K562 (cell line): ENCODE results near the gene SCARF2. TPM values are rescaled to one million over a fixed set of nuclear protein-coding genes. Genes with fewer than 3 reads are reported as not detected.

Source experiments
- CBFA2T2 ChIP-seq: fragments of 450-650 bp; conservative IDR thresholded peaks from 2 replicates; pipeline ENCODE4 v1.6.1; 2017; ENCODE audit warnings: mild to moderate bottlenecking
- CREBBP ChIP-seq: IDR thresholded peaks from one replicate; pipeline ENCODE4 v1.6.1; 2012; ENCODE audit warnings: low read depth, mild to moderate bottlenecking, control low read depth, inconsistent platforms, low read length
- E2F5 ChIP-seq: sonication (generic); formaldehyde crosslinking; IDR thresholded peaks from 2 replicates; pipeline ENCODE4 v1.8.0; 2022; ENCODE audit warnings: mild to moderate bottlenecking, missing genetic modification reagents
- ETS1 ChIP-seq: conservative IDR thresholded peaks from 2 replicates; pipeline ENCODE4 v1.6.1; 2011; ENCODE audit warnings: low read depth, mild to moderate bottlenecking, low read length; ENCODE audit not compliant: control insufficient read depth
- FOXJ2 ChIP-seq: fragments of 200-800 bp; sonication (Bioruptor generic); IDR thresholded peaks from 2 replicates; pipeline ENCODE4 v1.6.1; 2016; ENCODE audit warnings: missing genetic modification characterization, missing compliant biosample characterization
- FUS ChIP-seq: fragments of 200-400 bp; formaldehyde crosslinking; optimal IDR thresholded peaks from 2 replicates; pipeline ENCODE3; 2017; ENCODE audit warnings: low read depth, low read length
- GTF2F1 ChIP-seq: IDR thresholded peaks from 2 replicates; pipeline ENCODE4 v1.6.1; 2011; ENCODE audit warnings: low read depth, low read length, improper control_type of control experiment
- HIVEP1 ChIP-seq: fragments of 250-450 bp; sonication (Bioruptor Pico); IDR thresholded peaks from 2 replicates; pipeline ENCODE4 v1.4.0; 2020; ENCODE audit warnings: mild to moderate bottlenecking
- KDM5B ChIP-seq: fragments of 200-600 bp; sonication (generic); IDR thresholded peaks from 2 replicates; pipeline ENCODE4 v1.6.1; 2012; ENCODE audit warnings: low read depth, mild to moderate bottlenecking, moderate library complexity, low read length, control low read depth, inconsistent platforms; ENCODE audit not compliant: insufficient replicate concordance
- MBD2 ChIP-seq: sonication (generic); IDR thresholded peaks from 2 replicates; pipeline ENCODE4 v1.6.1; 2016; ENCODE audit warnings: low read depth, borderline replicate concordance
- MCM5 ChIP-seq: fragments of 450-650 bp; IDR thresholded peaks from 2 replicates; pipeline ENCODE4 v1.6.1; 2016; ENCODE audit warnings: low read depth
- MYBL2 ChIP-seq, 2 experiments: fragments of 450-650 bp in 1 of 2; sonication (generic) in 1 of 2; formaldehyde crosslinking in 1 of 2; IDR thresholded peaks; 2 replicates each; pipeline versions ENCODE4 v1.6.1 to v1.8.1; 2017 to 2022; ENCODE audit warnings: borderline replicate concordance in 1 of 2, inconsistent platforms in 1 of 2, low read depth in 1 of 2, mild to moderate bottlenecking in 1 of 2, missing genetic modification reagents in 1 of 2, moderate library complexity in 1 of 2
- NFATC3 ChIP-seq: fragments of 450-650 bp; IDR thresholded peaks from 2 replicates; pipeline ENCODE4 v1.6.1; 2017; ENCODE audit warnings: mild to moderate bottlenecking
- PRPF4 ChIP-seq: fragments of 200-400 bp; formaldehyde crosslinking; IDR thresholded peaks from one replicate; pipeline ENCODE4 v1.6.1; 2017; ENCODE audit warnings: low read length, low read depth, mild to moderate bottlenecking; ENCODE audit not compliant: insufficient read depth, poor library complexity, severe bottlenecking
- RBBP5 ChIP-seq: fragments of 200-600 bp; sonication (generic); IDR thresholded peaks from 2 replicates; pipeline ENCODE4 v1.6.1; 2012; ENCODE audit warnings: borderline replicate concordance, mild to moderate bottlenecking, low read length, control low read depth, inconsistent platforms; ENCODE audit not compliant: insufficient read depth, poor library complexity, severe bottlenecking
- STAT5B ChIP-seq: fragments of 250-450 bp; sonication (Bioruptor Pico); IDR thresholded peaks from 2 replicates; pipeline ENCODE4 v1.8.0; 2021; ENCODE audit warnings: mild to moderate bottlenecking, inconsistent platforms
- ZBTB11 ChIP-seq, 3 experiments: fragments of 200-800 bp in 1 of 3; fragments of 250-450 bp in 1 of 3; fragments of 450-650 bp in 1 of 3; sonication (Bioruptor Pico) in 1 of 3; sonication (Bioruptor generic) in 1 of 3; formaldehyde crosslinking in 1 of 3; IDR thresholded peaks; 2 replicates each; pipeline versions ENCODE4 v1.6.1 to v1.8.0; 2016 to 2022; ENCODE audit warnings: mild to moderate bottlenecking in 2 of 3, missing genetic modification characterization in 2 of 3, missing compliant biosample characterization in 1 of 3, moderate library complexity in 1 of 3
- ZKSCAN3 ChIP-seq: fragments of 250-450 bp; sonication (Bioruptor Pico); IDR thresholded peaks from 2 replicates; pipeline ENCODE4 v1.4.0; 2020
- ZNF121 ChIP-seq: sonication (generic); formaldehyde crosslinking; conservative IDR thresholded peaks from 2 replicates; pipeline ENCODE4 v1.8.0; 2022; ENCODE audit warnings: missing genetic modification reagents
- ZNF311 ChIP-seq: fragments of 250-450 bp; sonication (Bioruptor Pico); IDR thresholded peaks from 2 replicates; pipeline ENCODE4 v1.4.0; 2020; ENCODE audit warnings: mild to moderate bottlenecking, moderate library complexity
- ZNF507 ChIP-seq: conservative IDR thresholded peaks from 2 replicates; pipeline ENCODE4 v1.6.1; 2017; ENCODE audit warnings: missing genetic modification characterization, missing compliant biosample characterization
- ZNF77 ChIP-seq: fragments of 250-450 bp; sonication (Bioruptor Pico); IDR thresholded peaks from 2 replicates; pipeline ENCODE4 v1.5.0; 2020
- polyA plus RNA-seq, 8 experiments: library from polyadenylated mRNA; depleted of rRNA in 4 of 8; stranded (reverse) in 5 of 8; unstranded in 3 of 8; fragments of >200 nt; fragmentation: Nextera tagmentation in 2 of 8; fragmentation: Illumina TruSeq in 1 of 8; extraction: Ambion mirVana in 2 of 8; extraction: Trizol in 1 of 8; gene quantifications; 2 replicates each; pipeline versions ENCODE4 v1.2.1 to v1.2.3, GENCODE V29; 2011 to 2014; ENCODE audit warnings: inconsistent platforms in 1 of 8, missing spikeins in 1 of 8
- total RNA-seq, 7 experiments: library from RNA; depleted of rRNA in 6 of 7; stranded (reverse); fragments of >200 nt in 6 of 7; fragmentation: Illumina TruSeq in 2 of 7; extraction: Trizol in 2 of 7; gene quantifications; 2 replicates each; pipeline versions ENCODE4 v1.2.1 to v1.2.3, GENCODE V29; 2011 to 2021; ENCODE audit warnings: low replicate concordance in 1 of 7

SCARF2 gene
- total and polyA plus RNA-seq, 9 of the 15 experiments (the other 6 are each of a cell fraction or from before 2014, with no cell fraction given) = 0.06 to 0.32 (median 0.21) TPM; not detected in 5

- TF ChIP-seq STAT5B (CRISPR knock-in tag) (no peak), MCM5 (no peak), NFATC3 (no peak), ZNF507 (no peak), PRPF4 (peak; percentile 83), FOXJ2 (tag) (no peak), KDM5B (peak; percentile 99), ZNF311 (CRISPR knock-in tag) (peak; percentile 78; the same call in 1 of the 2 replicates), ZNF77 (CRISPR knock-in tag) (peak; percentile 89; the same call in 1 of the 2 replicates), CBFA2T2 (no peak), MYBL2 (IDR thresholded peaks at IDR 0.05; ENCODE audit: low read depth) (no peak), MYBL2 (CRISPR knock-in tag; IDR thresholded peaks at IDR 0.05; ENCODE audit: borderline replicate concordance) (no peak), CREBBP (no peak), MBD2 (no peak), E2F5 (CRISPR knock-in tag) (no peak), ETS1 (peak; percentile 98), RBBP5 (peak; percentile 99), GTF2F1 (peak; percentile 86), ZKSCAN3 (no peak), FUS (no peak), ZNF121 (CRISPR knock-in tag) (no peak), HIVEP1 (CRISPR knock-in tag) (peak; percentile 4; the same call in 1 of the 2 replicates), ZBTB11 (CRISPR knock-in tag; IDR thresholded peaks at IDR 0.05) (peak in 1 of 3 experiments; percentile 58; a peak in 2 of 6 replicates)
Observed at GRCh38 chr22:20393705-20394476, 43.7 kb downstream of the SCARF2 start, which contains the start of gene ZNF74 (continued).
